ENCODE data around the gene EHBP1.

Gene EHBP1

GRCh38 chr2:62662131-62662530 is 43.4 kb upstream of the EHBP1 start:
- Histone ChIP-seq H3F3A (ENCODE audit: low read depth) (no peaks in the 10 kb centered on the region), H3K4me1 (ENCODE audit: insufficient read depth, low read length, poor library complexity, severe bottlenecking) (peaks cover 8% of the 10 kb centered on the region), H3K27me3 (ENCODE audit: insufficient read depth, low read length, poor library complexity, severe bottlenecking) (no peaks in the 10 kb centered on the region), H3K36me3 (ENCODE audit: insufficient read depth, low read length) (no peaks in the 10 kb centered on the region), H3K9me2 (replicated peaks; ENCODE audit: low read depth, low read length) (no peaks in the 10 kb centered on the region), H3K9ac (ENCODE audit: low read depth, low read length, poor library complexity, severe bottlenecking) (no peak overlapping the region), H4K20me1 (ENCODE audit: insufficient read depth, low read length, poor library complexity, severe bottlenecking) (no peaks in the 10 kb centered on the region), H3K4me3 (ENCODE audit: low read length, poor library complexity, severe bottlenecking) (no peak overlapping the region), H3K79me2 (ENCODE audit: insufficient read depth, low read length) (no peaks in the 10 kb centered on the region), H2AFZ (ENCODE audit: low read length) (no peak overlapping the region), H3K9me3 (ENCODE audit: insufficient read depth, low read depth, low read length) (no peaks in the 10 kb centered on the region), H3K4me2 (ENCODE audit: low read depth, low read length, poor library complexity, severe bottlenecking) (no peak overlapping the region)
- TF ChIP-seq EZH2phosphoT487 (IDR thresholded peaks at IDR 0.05; ENCODE audit: borderline replicate concordance) (no peak), CTCF (conservative IDR thresholded peaks at IDR 0.05; ENCODE audit: low read length) (no peak)

- H3K4me2 ChIP-seq (ENCODE audit: low read depth, low read length, poor library complexity, severe bottlenecking): no peak overlapping the region
- H3K27me3 ChIP-seq (ENCODE audit: insufficient read depth, low read length, poor library complexity, severe bottlenecking): no peaks in the 10 kb centered on the region
- no peaks in the 10 kb centered on the region for H3K36me3 ChIP-seq (ENCODE audit: insufficient read depth, low read length)
- H2AFZ ChIP-seq (ENCODE audit: low read length): no peak overlapping the region; the same call in 1 of the 2 replicates
- peaks cover 8% of the 10 kb centered on the region for H3K4me1 ChIP-seq (ENCODE audit: insufficient read depth, low read length, poor library complexity, severe bottlenecking)
- H3F3A ChIP-seq (ENCODE audit: low read depth): no peaks in the 10 kb centered on the region
- H3K9me3 ChIP-seq (ENCODE audit: insufficient read depth, low read depth, low read length): no peaks in the 10 kb centered on the region
- no peak overlapping the region for H3K4me3 ChIP-seq (ENCODE audit: low read length, poor library complexity, severe bottlenecking)
- H3K79me2 ChIP-seq (ENCODE audit: insufficient read depth, low read length): no peaks in the 10 kb centered on the region
- TF ChIP-seq CTCF (conservative IDR thresholded peaks at IDR 0.05; ENCODE audit: low read length) (no peak), EZH2phosphoT487 (IDR thresholded peaks at IDR 0.05; ENCODE audit: borderline replicate concordance) (no peak)
- H4K20me1 ChIP-seq (ENCODE audit: insufficient read depth, low read length, poor library complexity, severe bottlenecking): no peaks in the 10 kb centered on the region
- H3K9me2 ChIP-seq (replicated peaks; ENCODE audit: low read depth, low read length): no peaks in the 10 kb centered on the region
- H3K9ac ChIP-seq (ENCODE audit: low read depth, low read length, poor library complexity, severe bottlenecking): no peak overlapping the region
Observed at GRCh38 chr2:62662554-62662953, 43.0 kb upstream of the EHBP1 start.

GRCh38 chr2:62663411-62663810 is 42.1 kb upstream of the EHBP1 start:
- Histone ChIP-seq H3K4me3 (ENCODE audit: low read length, poor library complexity, severe bottlenecking) (no peak overlapping the region), H3K4me1 (ENCODE audit: insufficient read depth, low read length, poor library complexity, severe bottlenecking) (peaks cover 4% of the 10 kb centered on the region), H3F3A (ENCODE audit: low read depth) (no peaks in the 10 kb centered on the region), H3K36me3 (ENCODE audit: insufficient read depth, low read length) (no peaks in the 10 kb centered on the region), H3K9me2 (replicated peaks; ENCODE audit: low read depth, low read length) (no peaks in the 10 kb centered on the region), H3K79me2 (ENCODE audit: insufficient read depth, low read length) (no peaks in the 10 kb centered on the region), H3K9me3 (ENCODE audit: insufficient read depth, low read depth, low read length) (no peaks in the 10 kb centered on the region), H3K4me2 (ENCODE audit: low read depth, low read length, poor library complexity, severe bottlenecking) (no peak overlapping the region), H4K20me1 (ENCODE audit: insufficient read depth, low read length, poor library complexity, severe bottlenecking) (no peaks in the 10 kb centered on the region), H2AFZ (ENCODE audit: low read length) (peak overlapping the region; percentile 89; the same call in 1 of the 2 replicates), H3K9ac (ENCODE audit: low read depth, low read length, poor library complexity, severe bottlenecking) (no peak overlapping the region), H3K27me3 (ENCODE audit: insufficient read depth, low read length, poor library complexity, severe bottlenecking) (no peaks in the 10 kb centered on the region)
- no peak for TF ChIP-seq EZH2phosphoT487 (IDR thresholded peaks at IDR 0.05; ENCODE audit: borderline replicate concordance)
- TF ChIP-seq CTCF (conservative IDR thresholded peaks at IDR 0.05; ENCODE audit: low read length): no peak
